Body of pancreas (tissue), 4 donors: ENCODE measurements around the gene SLC29A1. TPM values are rescaled to one million over a fixed set of nuclear protein-coding genes. Genes with fewer than 3 reads are reported as not detected.
"Not testable (repeated sequence)": the region's sequence is repeated elsewhere in the genome, so short reads cannot be mapped to it uniquely, and the experiment has no call there.

Source experiments
- ATAC-seq: fragments of 150-250 bp; one replicate; pipeline ENCODE4 v1.9.1; 2016
- DNase-seq, 4 donors: peaks; one replicate each; pipeline ENCODE4 v3.0.0-alpha.2; 2019
- H3K27ac ChIP-seq, 4 donors: fragments of 200-600 bp; sonication (generic); 1 replicate in 3 of 4; 2 replicates in 1 of 4; pipeline versions ENCODE4 v1.5.1 to v1.6.1; 2016 to 2019; ENCODE audit warnings: mild to moderate bottlenecking in 1 of 4, mixed read lengths in 1 of 4, moderate library complexity in 1 of 4
- H3K27me3 ChIP-seq, 2 donors: fragments of 200-600 bp; sonication (generic); one replicate each; pipeline ENCODE4 v1.6.0; 2016; ENCODE audit warnings: mild to moderate bottlenecking in 1 of 2
- H3K36me3 ChIP-seq, 2 donors: fragments of 200-600 bp; sonication (generic); replicated peaks in 1 of 2; 2 replicates each; pipeline ENCODE4 v1.5.1; 2016; ENCODE audit warnings: low read depth in 2 of 2; ENCODE audit not compliant: insufficient read depth in 1 of 2
- H3K4me1 ChIP-seq: fragments of 200-600 bp; sonication (generic); one replicate; pipeline ENCODE4 v1.6.0; 2016
- H3K4me3 ChIP-seq, 2 donors: fragments of 200-600 bp; sonication (generic); 1 replicate in 1 of 2; 2 replicates in 1 of 2; pipeline ENCODE4 v1.5.1; 2016 to 2019
- H3K9me3 ChIP-seq, 3 donors: fragments of 200-600 bp; sonication (generic); 1 replicate in 2 of 3; 2 replicates in 1 of 3; pipeline ENCODE4 v1.5.1; 2016
- CTCF ChIP-seq, 7 experiments: fragments of 450-650 bp in 4 of 7; fragments of 200-600 bp in 3 of 7; sonication (generic) in 3 of 7; IDR thresholded peaks; one replicate each; pipeline ENCODE4 v1.5.1; 2016 to 2019; ENCODE audit warnings: antibody characterized with exemption in 7 of 7
- POLR2A ChIP-seq, 3 donors: fragments of 450-650 bp; IDR thresholded peaks; one replicate each; pipeline ENCODE4 v1.6.1; 2016; ENCODE audit warnings: antibody characterized with exemption in 3 of 3, mild to moderate bottlenecking in 2 of 3
- WGBS, 2 donors: methylation state at CpG; one replicate each; pipeline ENCODE4 v1.1.5; 2017; 5-methylcytosine and 5-hydroxymethylcytosine counted together
- intact Hi-C: fragments of 100-400 bp; cut with DNase I; formaldehyde crosslinking; loops from one replicate; pipeline ENCODE4 v1.15.1; 2023
- total RNA-seq, 2 donors: library from RNA; depleted of rRNA; stranded (reverse); fragments of >200 nt; gene quantifications; one replicate each; pipeline ENCODE4 v1.1.0, GENCODE V29; 2016

The SLC29A1 gene
- total RNA-seq, 2 donors from 2014 or later: 44.8 to 90.3 TPM

GRCh38 chr6:44178424-44179071 lies 44.8 kb upstream of the SLC29A1 start:
- WGBS, 2 donors: 76 to 79% methylated on average over 9 of the region's 9 CpGs
- ATAC-seq (no peak), DNase-seq (no peak)
- intact Hi-C loops: loop anchor here (10.0 kb wide), 1 partner anchor 166 kb away; the partner anchor contains the start of gene SPATS1
- no peak overlapping the region for H3K4me3 ChIP-seq
- no peaks in the 10 kb centered on the region for H3K36me3 ChIP-seq
- H3K9me3 ChIP-seq: no peaks in the 10 kb centered on the region
- no peak for TF ChIP-seq CTCF (IDR thresholded peaks at IDR 0.05)
- no peak for TF ChIP-seq POLR2A (IDR thresholded peaks at IDR 0.05)
- no peaks in the 10 kb centered on the region for H3K27me3 ChIP-seq
- no peaks in the 10 kb centered on the region for H3K4me1 ChIP-seq
- no peak overlapping the region for H3K27ac ChIP-seq

- Histone ChIP-seq H3K4me3 (no peak overlapping the region), H3K9me3 (no peaks in the 10 kb centered on the region), H3K36me3 (no peaks in the 10 kb centered on the region), H3K27me3 (no peaks in the 10 kb centered on the region), H3K27ac (no peak overlapping the region), H3K4me1 (no peaks in the 10 kb centered on the region)
- TF ChIP-seq CTCF (IDR thresholded peaks at IDR 0.05): no peak
- no peak for TF ChIP-seq POLR2A (IDR thresholded peaks at IDR 0.05)
- WGBS, 2 donors: 35 to 38% methylated on average over 4 of the region's 4 CpGs
- ATAC-seq: no peak
- DNase-seq: no peak
- intact Hi-C loops: loop anchor here (10.0 kb wide), 1 partner anchor 166 kb away; the partner anchor contains the start of gene SPATS1
Observed at GRCh38 chr6:44179072-44179536, 44.3 kb upstream of the SLC29A1 start.

GRCh38 chr6:44179648-44180047 lies 43.7 kb upstream of the SLC29A1 start:
- Histone ChIP-seq H3K4me3 (no peak overlapping the region), H3K36me3 (no peaks in the 10 kb centered on the region), H3K27ac (no peak overlapping the region), H3K4me1 (no peaks in the 10 kb centered on the region), H3K27me3 (no peaks in the 10 kb centered on the region), H3K9me3 (no peaks in the 10 kb centered on the region)
- no peak for ATAC-seq
- DNase-seq: no peak
- 88 to 95% methylated on average over 6 to 7 of the region's 7 CpGs for WGBS, 2 donors
- TF ChIP-seq CTCF (IDR thresholded peaks at IDR 0.05): no peak
- no peak for TF ChIP-seq POLR2A (IDR thresholded peaks at IDR 0.05)
- intact Hi-C loops: loop anchor here (10.0 kb wide), 1 partner anchor 165 kb away; the partner anchor contains the start of gene SPATS1

- TF ChIP-seq CTCF (IDR thresholded peaks at IDR 0.05): no peak
- Histone ChIP-seq H3K36me3 (no peaks in the 10 kb centered on the region), H3K27me3 (no peaks in the 10 kb centered on the region), H3K4me3 (no peak overlapping the region), H3K9me3 (no peaks in the 10 kb centered on the region), H3K4me1 (no peaks in the 10 kb centered on the region), H3K27ac (no peak overlapping the region)
- intact Hi-C loops: no loop called here
- 85 to 93% methylated on average over 4 of the region's 4 CpGs for WGBS, 2 donors
- DNase-seq (no peak), ATAC-seq (no peak)
Observed at GRCh38 chr6:44180406-44180805, 43.0 kb upstream of the SLC29A1 start.

GRCh38 chr6:44180886-44181285 lies 42.5 kb upstream of the SLC29A1 start:
- intact Hi-C loops: no loop called here
- TF ChIP-seq POLR2A (IDR thresholded peaks at IDR 0.05): no peak
- TF ChIP-seq CTCF (IDR thresholded peaks at IDR 0.05): no peak
- DNase-seq (no peak), ATAC-seq (no peak)
- Histone ChIP-seq H3K27ac (no peak overlapping the region), H3K9me3 (no peaks in the 10 kb centered on the region), H3K27me3 (no peaks in the 10 kb centered on the region), H3K36me3 (no peaks in the 10 kb centered on the region), H3K4me1 (no peaks in the 10 kb centered on the region), H3K4me3 (no peak overlapping the region)
- 90 to 98% methylated on average over 3 to 4 of the region's 4 CpGs for WGBS, 2 donors

- H3K36me3 ChIP-seq, H3K4me1 ChIP-seq, H3K27me3 ChIP-seq, H3K4me3 ChIP-seq, intact Hi-C loops, H3K9me3 ChIP-seq, H3K27ac ChIP-seq, ATAC-seq, DNase-seq: not testable (repeated sequence)
Observed at GRCh38 chr6:44181784-44182183, 41.6 kb upstream of the SLC29A1 start.
